GM12872 (cell line): ENCODE results near the gene SERPINA9.

Source experiments
- CTCF ChIP-seq: IDR thresholded peaks from 3 replicates; pipeline ENCODE4 v1.5.1; 2011; ENCODE audit warnings: low read depth, mild to moderate bottlenecking, low read length, moderate library complexity; ENCODE audit not compliant: insufficient read depth

Gene SERPINA9

GRCh38 chr14:94474581-94475031, 1.4 kb downstream of the SERPINA9 start:
- TF ChIP-seq CTCF: no peak

GRCh38 chr14:94473666-94474410, 2.2 kb downstream of the SERPINA9 start:
- TF ChIP-seq CTCF: no peak

GRCh38 chr14:94472842-94473241, 3.2 kb downstream of the SERPINA9 start:
- no peak for TF ChIP-seq CTCF

GRCh38 chr14:94471045-94471444, 5.0 kb downstream of the SERPINA9 start:
- no peak for TF ChIP-seq CTCF

- TF ChIP-seq CTCF: no peak
Observed at GRCh38 chr14:94470311-94470710, 5.7 kb downstream of the SERPINA9 start.

- no peak for TF ChIP-seq CTCF
Observed at GRCh38 chr14:94469261-94469660, 6.7 kb downstream of the SERPINA9 start.

- TF ChIP-seq CTCF: no peak
Observed at GRCh38 chr14:94467728-94468520, 8.1 kb downstream of the SERPINA9 start.
